Uterus (tissue), 2 donors: ENCODE measurements around the gene SCARF2.

Experiments used
- POLR2A ChIP-seq, 2 donors: fragments of 450-650 bp; IDR thresholded peaks; one replicate each; pipeline ENCODE4 v1.6.1; 2016; ENCODE audit warnings: antibody characterized with exemption in 2 of 2, mild to moderate bottlenecking in 1 of 2, moderate library complexity in 1 of 2
- TF ChIP-seq, protein P1 (sequence below), 4 experiments: fragments of 200-600 bp in 2 of 4; fragments of 450-650 bp in 2 of 4; sonication (generic) in 2 of 4; IDR thresholded peaks; one replicate each; pipeline ENCODE4 v1.5.1; 2016 to 2019; ENCODE audit warnings: antibody characterized with exemption in 4 of 4, mild to moderate bottlenecking in 2 of 4, moderate library complexity in 1 of 4

DNA sequence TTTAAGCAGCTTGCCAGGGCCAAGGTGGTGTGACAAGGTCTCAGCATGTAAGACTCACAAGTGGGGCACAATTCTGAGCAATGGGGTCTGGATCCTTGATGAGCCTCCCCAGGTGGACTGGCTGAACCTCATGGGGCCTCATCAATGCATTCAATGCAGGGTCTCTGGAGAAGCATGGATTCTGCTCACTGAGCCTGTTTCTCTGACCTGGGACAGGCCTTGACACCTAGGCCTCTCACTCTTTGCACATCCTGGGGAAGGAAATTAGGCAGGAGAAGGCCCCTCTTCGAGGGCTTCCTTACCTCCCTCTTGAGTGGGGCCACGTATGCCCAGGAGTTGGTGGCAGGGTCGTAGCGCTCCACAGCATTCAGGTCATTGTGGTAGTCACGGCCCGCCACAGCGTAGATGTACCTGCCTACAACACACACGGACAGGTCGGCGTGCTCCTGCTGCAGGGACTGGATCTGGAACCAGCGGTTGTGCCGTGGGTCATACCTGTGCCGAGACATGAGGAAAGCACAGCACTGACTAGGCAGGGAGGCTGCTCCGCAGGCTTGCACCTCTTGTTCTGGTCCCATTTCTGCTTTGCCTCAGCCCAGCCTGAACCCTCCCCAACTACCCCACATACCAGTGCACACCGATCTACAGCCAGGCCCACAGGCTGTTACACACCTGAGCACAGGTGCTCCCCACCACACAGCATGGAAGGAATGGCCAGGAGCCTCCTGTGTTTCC lies 20.0 kb upstream of the SCARF2 start:
- TF ChIP-seq, protein P1, sequence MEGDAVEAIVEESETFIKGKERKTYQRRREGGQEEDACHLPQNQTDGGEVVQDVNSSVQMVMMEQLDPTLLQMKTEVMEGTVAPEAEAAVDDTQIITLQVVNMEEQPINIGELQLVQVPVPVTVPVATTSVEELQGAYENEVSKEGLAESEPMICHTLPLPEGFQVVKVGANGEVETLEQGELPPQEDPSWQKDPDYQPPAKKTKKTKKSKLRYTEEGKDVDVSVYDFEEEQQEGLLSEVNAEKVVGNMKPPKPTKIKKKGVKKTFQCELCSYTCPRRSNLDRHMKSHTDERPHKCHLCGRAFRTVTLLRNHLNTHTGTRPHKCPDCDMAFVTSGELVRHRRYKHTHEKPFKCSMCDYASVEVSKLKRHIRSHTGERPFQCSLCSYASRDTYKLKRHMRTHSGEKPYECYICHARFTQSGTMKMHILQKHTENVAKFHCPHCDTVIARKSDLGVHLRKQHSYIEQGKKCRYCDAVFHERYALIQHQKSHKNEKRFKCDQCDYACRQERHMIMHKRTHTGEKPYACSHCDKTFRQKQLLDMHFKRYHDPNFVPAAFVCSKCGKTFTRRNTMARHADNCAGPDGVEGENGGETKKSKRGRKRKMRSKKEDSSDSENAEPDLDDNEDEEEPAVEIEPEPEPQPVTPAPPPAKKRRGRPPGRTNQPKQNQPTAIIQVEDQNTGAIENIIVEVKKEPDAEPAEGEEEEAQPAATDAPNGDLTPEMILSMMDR (IDR thresholded peaks at IDR 0.05) = no peak
- TF ChIP-seq POLR2A (IDR thresholded peaks at IDR 0.05) = no peak
